Right lobe of liver (tissue), 6 donors: ENCODE data around the gene IRX2. TPM values are rescaled to one million over a fixed set of nuclear protein-coding genes. Genes with fewer than 3 reads are reported as not detected.

Experiments used
- ATAC-seq, 4 donors: fragments of 200-7000 bp; cut with Tn5 transposase; one replicate each; pipeline ENCODE4 v1.9.1; 2020; ENCODE audit warnings: mild to moderate bottlenecking in 4 of 4, moderate library complexity in 4 of 4
- DNase-seq, 3 donors: peaks; one replicate each; pipeline ENCODE4 v3.0.0-alpha.2; 2020
- H3K27ac ChIP-seq, 3 donors: fragments of 200-600 bp; one replicate each; pipeline ENCODE4 v1.8.0; 2022
- H3K27me3 ChIP-seq, 2 donors: fragments of 200-600 bp; one replicate each; pipeline ENCODE4 v1.8.0; 2022
- H3K36me3 ChIP-seq, 4 donors: fragments of 200-600 bp; sonication (generic) in 1 of 4; one replicate each; pipeline versions ENCODE4 v1.5.1 to v1.8.0; 2017 to 2022; ENCODE audit warnings: control low read depth in 1 of 4
- H3K4me1 ChIP-seq, 4 donors: fragments of 200-600 bp; sonication (generic) in 1 of 4; one replicate each; pipeline versions ENCODE4 v1.5.1 to v1.8.0; 2017 to 2022; ENCODE audit warnings: control low read depth in 1 of 4
- H3K4me3 ChIP-seq, 3 donors: fragments of 200-600 bp; one replicate each; pipeline ENCODE4 v1.8.0; 2022
- H3K9me3 ChIP-seq, 4 donors: fragments of 200-600 bp; sonication (generic) in 1 of 4; one replicate each; pipeline versions ENCODE4 v1.5.1 to v1.8.0; 2017 to 2022; ENCODE audit warnings: control low read depth in 1 of 4
- CTCF ChIP-seq, 4 donors: fragments of 200-600 bp in 3 of 4; fragments of 450-650 bp in 1 of 4; IDR thresholded peaks; one replicate each; pipeline versions ENCODE4 v1.5.1 to v1.8.0; 2016 to 2022; ENCODE audit warnings: antibody characterized with exemption in 4 of 4, mild to moderate bottlenecking in 2 of 4
- POLR2A ChIP-seq: fragments of 450-650 bp; IDR thresholded peaks from one replicate; pipeline ENCODE4 v1.6.1; 2017; ENCODE audit warnings: antibody characterized with exemption, mild to moderate bottlenecking
- WGBS: methylation state at CpG from one replicate; pipeline ENCODE4 v1.1.6; 2018; ENCODE audit warnings: low coverage, low lambda C conversion rate; ENCODE audit not compliant: insufficient coverage; ENCODE audit errors: missing lambda C conversion rate; 5-methylcytosine and 5-hydroxymethylcytosine counted together
- intact Hi-C, 2 donors: fragments of 100-400 bp; cut with DNase I; formaldehyde crosslinking; loops; one replicate each; pipeline versions ENCODE4 v1.11.2 to v1.14.1; 2022
- total RNA-seq, 6 experiments: library from RNA; depleted of rRNA in 2 of 6; stranded (reverse); fragments of >200 nt in 2 of 6; fragmentation: NEBNext Ultra II Directional in 3 of 6; extraction: Animal tissue kit (Norgen Biotek cat#: 25700) in 3 of 6; gene quantifications; one replicate each; pipeline versions ENCODE4 v1.1.0 to v1.2.4, GENCODE V29; 2016 to 2023
- donor health status: DM: no; HTN: yes; CAD: no.
- donor health status: DM: no; HTN: no; CAD: no.
- donor health status: DM: no; HTN: no; CAD: no.
- donor health status: DM: no; HTN: yes; CAD: no.
- donor health status: DM: no; HTN: yes; CAD: no.

IRX2 gene
- total RNA-seq, 6 experiments from 2014 or later, result not detected

GRCh38 chr5:2718115-2718514, 33.4 kb downstream of the IRX2 start:
- TF ChIP-seq CTCF (IDR thresholded peaks at IDR 0.05), result no peak
- TF ChIP-seq POLR2A, result no peak
- intact Hi-C loops, result no loop called here
- no peak for ATAC-seq
- no peaks in the 10 kb centered on the region for H3K9me3 ChIP-seq
- no peak overlapping the region for H3K4me3 ChIP-seq
- H3K27me3 ChIP-seq, result no peaks in the 10 kb centered on the region
- no peak overlapping the region for H3K27ac ChIP-seq
- no peaks in the 10 kb centered on the region for H3K36me3 ChIP-seq
- no peak for DNase-seq
- H3K4me1 ChIP-seq, result no peaks in the 10 kb centered on the region
- WGBS, result 63% methylated on average over 6 of the region's 6 CpGs

GRCh38 chr5:2715856-2716255, 35.6 kb downstream of the IRX2 start:
- H3K4me1 ChIP-seq, result no peaks in the 10 kb centered on the region
- 60% methylated on average over 2 of the region's 6 CpGs for WGBS
- H3K4me3 ChIP-seq, result no peak overlapping the region
- no peaks in the 10 kb centered on the region for H3K27me3 ChIP-seq
- ATAC-seq (no peak), DNase-seq (no peak)
- no peak for TF ChIP-seq POLR2A
- no peak for TF ChIP-seq CTCF (IDR thresholded peaks at IDR 0.05)
- H3K36me3 ChIP-seq, result no peaks in the 10 kb centered on the region
- intact Hi-C loops, result no loop called here
- no peaks in the 10 kb centered on the region for H3K9me3 ChIP-seq
- H3K27ac ChIP-seq, result no peak overlapping the region

- no peak overlapping the region for H3K27ac ChIP-seq
Measured at GRCh38 chr5:2714805-2715204, 36.7 kb downstream of the IRX2 start.

GRCh38 chr5:2714026-2714425, 37.5 kb downstream of the IRX2 start:
- no peak overlapping the region for H3K27ac ChIP-seq
- H3K4me3 ChIP-seq, result no peak overlapping the region
- DNase-seq, result no peak
- TF ChIP-seq POLR2A (no peak), CTCF (IDR thresholded peaks at IDR 0.05) (no peak)
- no peaks in the 10 kb centered on the region for H3K36me3 ChIP-seq
- H3K9me3 ChIP-seq, result no peaks in the 10 kb centered on the region
- intact Hi-C loops, result no loop called here
- ATAC-seq, result no peak
- H3K4me1 ChIP-seq, result no peaks in the 10 kb centered on the region
- no peaks in the 10 kb centered on the region for H3K27me3 ChIP-seq
- WGBS, result 40% methylated on average over 5 of the region's 6 CpGs

More at GRCh38 chr5:2714805-2715204, 36.7 kb downstream of the IRX2 start:
- WGBS, result 83% methylated on average over 1 of the region's 6 CpGs
- intact Hi-C loops, result no loop called here
- Histone ChIP-seq H3K9me3 (no peaks in the 10 kb centered on the region), H3K36me3 (no peaks in the 10 kb centered on the region), H3K27me3 (no peaks in the 10 kb centered on the region), H3K4me1 (no peaks in the 10 kb centered on the region), H3K4me3 (no peak overlapping the region)
- TF ChIP-seq POLR2A, result no peak
- no peak for TF ChIP-seq CTCF (IDR thresholded peaks at IDR 0.05)
- ATAC-seq (peak in 1 of 4 donors; percentile 29), DNase-seq (no peak)
